Small intestine (tissue), 7 donors: ENCODE data around the gene NKD2. TPM values are rescaled to one million over a fixed set of nuclear protein-coding genes. Genes with fewer than 3 reads are reported as not detected.
"Not testable (repeated sequence)": the region's sequence is repeated elsewhere in the genome, so short reads cannot be mapped to it uniquely, and the experiment has no call there.

ENCODE experiments used
- DNase-seq, 2 donors: peaks; one replicate each; pipeline versions ENCODE4 v3.0.0 to v3.0.0-alpha.2; 2013
- FAIRE-seq: peaks from 2 replicates; lab custom pipeline; 2012; peaks lifted over from hg19 to GRCh38; lab: Jason Lieb, UNC
- H3K27ac ChIP-seq, 3 donors: one replicate each; pipeline ENCODE4 v1.5.1; 2013; ENCODE audit warnings: low read length in 2 of 3, mild to moderate bottlenecking in 2 of 3, control low read depth in 1 of 3, inconsistent platforms in 1 of 3, low read depth in 1 of 3, moderate library complexity in 1 of 3
- H3K27me3 ChIP-seq, 3 donors: one replicate each; pipeline ENCODE4 v1.6.1; 2013; ENCODE audit warnings: low read length in 3 of 3, inconsistent platforms in 1 of 3; ENCODE audit not compliant: control insufficient read depth in 3 of 3, insufficient read depth in 3 of 3
- H3K36me3 ChIP-seq, 3 donors: one replicate each; pipeline ENCODE4 v1.6.1; 2013; ENCODE audit warnings: low read length in 3 of 3, inconsistent platforms in 1 of 3, low read depth in 1 of 3, mild to moderate bottlenecking in 1 of 3, moderate library complexity in 1 of 3; ENCODE audit not compliant: control insufficient read depth in 3 of 3, insufficient read depth in 2 of 3
- H3K4me1 ChIP-seq, 3 donors: one replicate each; pipeline ENCODE4 v1.6.1; 2013; ENCODE audit warnings: low read length in 2 of 3, inconsistent platforms in 1 of 3, low read depth in 1 of 3, mild to moderate bottlenecking in 1 of 3, moderate library complexity in 1 of 3; ENCODE audit not compliant: control insufficient read depth in 3 of 3, insufficient read depth in 2 of 3
- H3K4me3 ChIP-seq, 3 donors: one replicate each; pipeline ENCODE4 v1.5.1; 2013; ENCODE audit warnings: low read length in 3 of 3, control low read depth in 1 of 3, inconsistent platforms in 1 of 3, low read depth in 1 of 3, mild to moderate bottlenecking in 1 of 3, moderate library complexity in 1 of 3
- H3K9me3 ChIP-seq, 2 donors: one replicate each; pipeline ENCODE4 v1.6.1; 2013; ENCODE audit warnings: low read depth in 1 of 2, low read length in 1 of 2; ENCODE audit not compliant: control insufficient read depth in 2 of 2, insufficient read depth in 1 of 2
- WGBS, 3 donors: extraction: QIAGEN DNeasy Blood & Tissue Kit; methylation state at CpG; one replicate each; pipeline ENCODE4 v1.1.7; 2013; 5-methylcytosine and 5-hydroxymethylcytosine counted together
- polyA plus RNA-seq, 4 donors: library from polyadenylated mRNA; stranded (reverse) in 3 of 4; unstranded in 1 of 4; fragments of 200-250 nt in 3 of 4; fragments of 120-200 nt in 1 of 4; gene quantifications; one replicate each; pipeline versions ENCODE4 v1.2.1 to v1.2.3, GENCODE V29; 2013
- donor health status: healthy with polysubstance abuse.
- donor health status: control.
- donor health status: control.
- donor health status: Bipolar disorder and iron deficiency.
- donor health status: healthy.

NKD2 gene
- polyA plus RNA-seq, 4 donors, result 0.22 to 11.9 (median 2.2) TPM

DNA sequence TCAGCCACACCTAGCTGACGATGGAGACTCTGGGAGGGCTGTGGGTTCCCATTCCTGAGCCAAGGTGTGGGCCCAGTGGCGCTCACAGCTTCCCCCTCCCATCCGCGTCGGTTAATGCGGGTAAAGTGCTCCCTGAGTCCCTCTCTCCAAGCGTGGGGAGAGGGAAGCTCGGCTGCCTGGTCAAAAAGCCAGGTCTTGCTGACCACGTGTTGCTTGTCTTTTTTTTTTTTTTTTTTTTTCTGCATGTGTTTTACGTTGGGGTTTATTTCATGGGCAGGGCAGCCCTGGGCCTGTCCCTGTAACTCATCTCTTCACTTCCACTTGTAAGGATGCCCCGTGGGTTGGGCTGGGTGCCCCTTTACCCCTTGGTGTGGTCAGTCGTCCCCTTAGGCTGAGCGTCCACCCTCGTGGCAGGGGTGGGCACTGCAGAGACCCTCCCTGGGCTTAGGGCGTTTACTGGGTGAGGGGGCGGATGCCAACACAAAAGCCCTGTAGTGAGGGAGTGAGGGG lies 11.9 kb downstream of the NKD2 start:
- H3K4me1 ChIP-seq, result peaks cover 0 to 16% (median 0%) of the 10 kb centered on the region in 3 donors
- H3K27me3 ChIP-seq, result no peaks in the 10 kb centered on the region
- peak overlapping the region in 1 of 3 donors; percentile 70 for H3K27ac ChIP-seq
- no peaks in the 10 kb centered on the region for H3K9me3 ChIP-seq
- peaks cover 0 to 38% (median 0%) of the 10 kb centered on the region in 3 donors for H3K36me3 ChIP-seq
- 46 to 73% (median 54%) methylated on average over 16 of the region's 16 CpGs for WGBS, 3 donors
- peak in 1 of 2 donors; percentile 46 for DNase-seq
- no peak for FAIRE-seq
- no peak overlapping the region for H3K4me3 ChIP-seq

DNA sequence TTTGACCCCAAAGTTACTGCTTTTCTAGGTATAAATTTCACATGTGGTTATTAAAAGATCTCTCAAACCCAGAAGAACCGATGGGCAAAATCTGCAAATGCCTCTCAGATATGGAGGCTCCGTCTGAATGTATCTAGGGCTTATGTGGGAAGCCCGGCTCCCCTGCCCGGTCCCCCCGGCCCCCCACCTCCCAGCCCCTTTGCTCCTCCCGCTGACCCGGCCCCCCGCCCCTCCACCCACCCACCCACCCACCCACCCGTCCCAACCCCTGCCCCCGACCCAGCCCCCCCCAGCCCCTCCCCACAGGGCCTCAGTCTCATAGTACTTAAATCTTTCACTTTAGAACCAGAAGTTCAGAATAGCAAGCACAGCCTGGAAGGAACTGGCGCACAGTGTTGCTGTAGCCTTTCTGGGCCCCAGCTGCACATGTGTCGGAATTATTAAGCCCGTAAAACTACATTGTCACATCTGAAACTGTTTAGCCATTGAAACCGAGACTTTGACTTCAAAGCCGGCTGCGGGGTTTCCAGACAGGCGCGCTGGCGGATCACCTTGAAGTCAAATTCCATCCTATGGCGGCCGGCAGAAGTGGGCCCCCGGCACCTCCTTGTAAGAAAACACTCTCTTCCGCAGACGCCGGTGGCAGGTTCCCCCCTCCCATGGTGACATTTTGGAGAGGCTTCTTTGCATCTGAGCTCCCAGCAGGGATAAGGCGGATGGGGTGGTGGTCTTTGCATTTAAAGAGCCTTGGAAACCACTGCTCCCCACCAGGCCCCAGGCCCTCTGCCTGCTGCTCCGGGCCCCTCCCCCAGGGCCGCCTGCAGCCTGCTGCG lies 12.8 kb downstream of the NKD2 start:
- no peak for FAIRE-seq
- 20 to 48% (median 36%) methylated on average over 23 to 29 of the region's 29 CpGs for WGBS, 3 donors
- Histone ChIP-seq H3K4me3 (no peak overlapping the region), H3K27me3 (no peaks in the 10 kb centered on the region), H3K4me1 (peaks cover 0 to 16% (median 0%) of the 10 kb centered on the region in 3 donors), H3K9me3 (no peaks in the 10 kb centered on the region), H3K27ac (peak overlapping the region in 1 of 3 donors; percentile 71), H3K36me3 (peaks cover 0 to 30% (median 0%) of the 10 kb centered on the region in 3 donors)
- peak in 1 of 2 donors; percentile 89 for DNase-seq

DNA sequence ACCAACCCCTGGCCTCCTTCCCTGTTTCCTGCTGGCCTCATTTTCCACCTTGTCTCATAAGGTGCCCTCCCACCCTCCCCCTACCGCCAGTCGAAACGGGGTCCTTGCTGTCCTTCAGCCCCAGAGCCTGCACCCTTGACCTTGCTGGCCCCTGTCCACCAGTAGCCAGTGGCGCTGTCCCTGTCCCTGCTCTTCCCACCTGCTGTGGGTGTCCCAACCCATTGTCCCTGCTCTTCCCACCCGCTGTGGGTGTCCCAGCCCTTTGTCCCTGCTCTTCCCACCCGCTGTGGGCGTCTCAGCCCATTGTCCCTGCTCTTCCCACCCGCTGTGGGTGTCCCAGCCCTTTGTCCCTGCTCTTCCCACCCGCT lies 13.4 kb downstream of the NKD2 start:
- not testable (repeated sequence) for FAIRE-seq, DNase-seq, H3K27me3 ChIP-seq, H3K4me3 ChIP-seq, H3K9me3 ChIP-seq
- WGBS, 3 donors, result 52 to 75% (median 74%) methylated on average over 4 to 9 of the region's 9 CpGs
- H3K36me3 ChIP-seq, result peaks cover 0 to 24% (median 0%) of the 10 kb centered on the region in 3 donors
- H3K27ac ChIP-seq, result peak overlapping the region in 1 of 3 donors; percentile 78
- peaks cover 0 to 16% (median 0%) of the 10 kb centered on the region in 3 donors for H3K4me1 ChIP-seq

- FAIRE-seq, result no peak
Measured at GRCh38 chr5:1026700-1027621, 18.4 kb downstream of the NKD2 start.

GRCh38 chr5:1027631-1028441 lies 19.2 kb downstream of the NKD2 start:
- DNase-seq, result no peak
- no peak overlapping the region for H3K27ac ChIP-seq
- no peaks in the 10 kb centered on the region for H3K9me3 ChIP-seq
- no peaks in the 10 kb centered on the region for H3K4me1 ChIP-seq
- no peak for FAIRE-seq
- H3K4me3 ChIP-seq, result no peak overlapping the region
- no peaks in the 10 kb centered on the region for H3K27me3 ChIP-seq
- H3K36me3 ChIP-seq, result peaks cover 0 to 29% (median 0%) of the 10 kb centered on the region in 3 donors
- WGBS, 3 donors, result 84 to 90% (median 86%) methylated on average over 37 to 40 of the region's 40 CpGs

More at GRCh38 chr5:1026700-1027621, 18.4 kb downstream of the NKD2 start:
- Histone ChIP-seq H3K27me3 (no peaks in the 10 kb centered on the region), H3K27ac (no peak overlapping the region), H3K4me3 (no peak overlapping the region), H3K4me1 (no peaks in the 10 kb centered on the region), H3K36me3 (peaks cover 0 to 20% (median 0%) of the 10 kb centered on the region in 3 donors), H3K9me3 (no peaks in the 10 kb centered on the region)
- no peak for DNase-seq
- WGBS, 3 donors, result 58 to 80% (median 64%) methylated on average over 27 to 29 of the region's 29 CpGs

- 77 to 83% (median 79%) methylated on average over 25 to 26 of the region's 26 CpGs for WGBS, 3 donors
- no peaks in the 10 kb centered on the region for H3K9me3 ChIP-seq
- no peak overlapping the region for H3K4me3 ChIP-seq
- DNase-seq, result no peak
- no peak overlapping the region for H3K27ac ChIP-seq
- no peaks in the 10 kb centered on the region for H3K27me3 ChIP-seq
- FAIRE-seq, result no peak
- no peaks in the 10 kb centered on the region for H3K4me1 ChIP-seq
- peaks cover 0 to 36% (median 0%) of the 10 kb centered on the region in 3 donors for H3K36me3 ChIP-seq
Measured at GRCh38 chr5:1028481-1029281, 20.1 kb downstream of the NKD2 start.

DNA sequence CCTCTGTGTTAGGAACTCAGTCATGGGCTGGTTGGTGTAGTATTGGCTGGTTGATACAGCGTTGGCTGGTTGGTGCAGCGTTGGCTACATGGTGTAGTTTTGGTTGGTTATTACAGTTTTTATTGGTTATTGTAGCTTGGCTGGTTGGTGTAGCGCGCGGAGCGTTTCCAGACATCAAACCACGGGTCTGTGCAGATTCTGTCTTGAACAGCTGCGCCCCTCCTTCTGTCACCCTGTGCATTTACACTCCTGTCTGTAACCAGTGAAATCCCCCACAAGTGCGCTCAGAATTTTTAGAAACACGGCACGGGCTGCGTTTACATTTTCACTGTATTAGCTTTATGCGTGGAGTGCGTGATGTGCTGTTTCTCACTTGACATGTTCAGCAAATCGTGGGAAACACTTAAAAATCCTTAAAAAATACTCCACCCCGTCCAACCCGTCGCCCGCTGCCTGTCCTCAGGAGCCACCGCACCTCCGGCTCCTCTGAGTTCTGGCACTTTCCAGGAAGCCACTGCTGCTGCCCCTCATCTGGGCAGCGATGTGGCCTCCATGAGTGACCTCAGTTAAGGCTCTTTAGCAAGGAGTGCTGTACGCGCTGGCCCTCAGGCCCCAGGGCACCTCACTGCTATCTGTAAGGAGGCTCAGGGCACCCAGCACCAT lies 20.8 kb downstream of the NKD2 start:
- no peaks in the 10 kb centered on the region for H3K9me3 ChIP-seq
- no peak overlapping the region for H3K4me3 ChIP-seq
- no peak overlapping the region for H3K27ac ChIP-seq
- H3K4me1 ChIP-seq, result no peaks in the 10 kb centered on the region
- 87 to 91% (median 88%) methylated on average over 24 of the region's 24 CpGs for WGBS, 3 donors
- no peaks in the 10 kb centered on the region for H3K27me3 ChIP-seq
- DNase-seq (no peak), FAIRE-seq (no peak)
- peaks cover 0 to 43% (median 0%) of the 10 kb centered on the region in 3 donors for H3K36me3 ChIP-seq
